Astrocyte (in vitro differentiated cells and primary cell): ENCODE measurements around the gene INO80B.

Experiments used
- CTCF ChIP-seq: IDR thresholded peaks from 2 replicates; pipeline ENCODE4 v1.5.1; 2011; ENCODE audit warnings: low read depth, mild to moderate bottlenecking, inconsistent platforms, low read length, moderate library complexity; ENCODE audit not compliant: insufficient read depth
- EZH2 ChIP-seq: IDR thresholded peaks from 2 replicates; pipeline ENCODE4 v1.6.1; 2012; ENCODE audit warnings: mild to moderate bottlenecking, low read length, inconsistent platforms; ENCODE audit not compliant: insufficient read depth

- TF ChIP-seq CTCF = no peak
- no peak for TF ChIP-seq EZH2
These were observed 10.2 kb upstream of the INO80B start for GRCh38 chr2:74444498-74445318.
